ENCODE measurements around the gene SLC35B3. TPM values are rescaled to one million over a fixed set of nuclear protein-coding genes. Genes with fewer than 3 reads are reported as not detected.
"Not testable (repeated sequence)": the region's sequence is repeated elsewhere in the genome, so short reads cannot be mapped to it uniquely, and the experiment has no call there.

The SLC35B3 gene
- total and polyA plus RNA-seq, 8 donors: 2.9 to 27.2 (median 16.3) TPM

DNA sequence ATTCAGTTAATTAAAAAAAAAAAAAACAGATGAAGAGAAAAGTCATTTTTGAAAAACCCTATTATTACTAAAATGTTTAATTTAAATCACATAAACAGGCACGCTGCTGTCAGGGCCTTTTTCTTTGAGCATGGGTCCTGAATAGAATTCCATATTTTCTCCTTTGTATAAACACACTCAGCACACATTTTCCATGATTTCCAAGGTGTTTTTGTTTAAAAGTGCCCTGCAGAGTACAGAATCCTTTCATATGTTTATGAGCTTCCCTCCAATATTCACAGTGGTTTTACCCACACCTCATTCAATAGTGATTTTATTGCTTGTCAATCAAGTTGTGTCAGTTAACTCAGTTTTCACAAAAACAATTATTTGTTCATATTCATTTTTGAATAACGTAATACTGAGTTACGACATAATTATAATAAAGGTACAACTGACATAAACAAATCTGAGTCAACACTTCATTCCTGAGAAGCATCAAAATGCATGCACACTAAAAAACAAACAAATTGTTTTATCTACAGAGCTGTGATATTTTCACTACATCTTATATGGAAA is 15.2 kb downstream of the SLC35B3 start:
- peaks cover 12 to 84% (median 75%) of the 10 kb centered on the region in 4 donors for H3K36me3 ChIP-seq
- WGBS, 5 donors: 88 to 96% (median 94%) methylated on average over 3 of the region's 3 CpGs

DNA sequence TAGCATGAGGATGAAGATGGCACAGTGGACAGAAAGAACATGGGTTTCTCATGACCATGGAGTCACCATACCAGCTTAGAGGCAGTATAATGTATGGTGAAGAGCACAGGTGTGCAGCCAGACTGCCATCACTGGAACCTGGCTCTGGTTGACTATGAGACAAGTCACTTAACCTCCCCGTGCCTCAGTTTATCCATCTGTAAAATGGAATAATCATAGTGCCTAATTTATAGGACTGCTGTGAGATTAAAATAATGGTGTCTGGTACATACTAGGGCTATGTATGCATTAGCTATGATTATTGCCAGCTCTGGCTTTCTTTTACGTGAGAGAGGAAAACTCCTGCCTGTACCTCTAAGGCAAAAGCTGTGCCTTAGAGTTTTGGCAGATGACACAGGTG is 19.4 kb downstream of the SLC35B3 start:
- intact Hi-C loops (cut with DNase I; ENCODE audit: low total_unique reads): no loop called here
- no peaks in the 10 kb centered on the region for H3K4me1 ChIP-seq
- 96 to 100% (median 100%) methylated on average over 2 of the region's 2 CpGs for WGBS, 5 donors
- H3K27me3 ChIP-seq: no peaks in the 10 kb centered on the region
- H3K36me3 ChIP-seq: peaks cover 28 to 96% (median 85%) of the 10 kb centered on the region in 4 donors
- H3K27ac ChIP-seq: no peak overlapping the region
- H3K4me3 ChIP-seq: no peak overlapping the region
- no peaks in the 10 kb centered on the region for H3K9me3 ChIP-seq
- no peak for DNase-seq
- TF ChIP-seq EP300 (IDR thresholded peaks at IDR 0.05) (no peak), POLR2AphosphoS5 (IDR thresholded peaks at IDR 0.05) (no peak), POLR2A (IDR thresholded peaks at IDR 0.05) (no peak)
- TF ChIP-seq, protein P1, sequence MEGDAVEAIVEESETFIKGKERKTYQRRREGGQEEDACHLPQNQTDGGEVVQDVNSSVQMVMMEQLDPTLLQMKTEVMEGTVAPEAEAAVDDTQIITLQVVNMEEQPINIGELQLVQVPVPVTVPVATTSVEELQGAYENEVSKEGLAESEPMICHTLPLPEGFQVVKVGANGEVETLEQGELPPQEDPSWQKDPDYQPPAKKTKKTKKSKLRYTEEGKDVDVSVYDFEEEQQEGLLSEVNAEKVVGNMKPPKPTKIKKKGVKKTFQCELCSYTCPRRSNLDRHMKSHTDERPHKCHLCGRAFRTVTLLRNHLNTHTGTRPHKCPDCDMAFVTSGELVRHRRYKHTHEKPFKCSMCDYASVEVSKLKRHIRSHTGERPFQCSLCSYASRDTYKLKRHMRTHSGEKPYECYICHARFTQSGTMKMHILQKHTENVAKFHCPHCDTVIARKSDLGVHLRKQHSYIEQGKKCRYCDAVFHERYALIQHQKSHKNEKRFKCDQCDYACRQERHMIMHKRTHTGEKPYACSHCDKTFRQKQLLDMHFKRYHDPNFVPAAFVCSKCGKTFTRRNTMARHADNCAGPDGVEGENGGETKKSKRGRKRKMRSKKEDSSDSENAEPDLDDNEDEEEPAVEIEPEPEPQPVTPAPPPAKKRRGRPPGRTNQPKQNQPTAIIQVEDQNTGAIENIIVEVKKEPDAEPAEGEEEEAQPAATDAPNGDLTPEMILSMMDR (IDR thresholded peaks at IDR 0.05): no peak

More for the DNA sequence above, 15.2 kb downstream of the SLC35B3 start:
- Histone ChIP-seq H3K27ac (no peak overlapping the region), H3K4me3 (no peak overlapping the region), H3K27me3 (no peaks in the 10 kb centered on the region), H3K4me1 (no peaks in the 10 kb centered on the region), H3K9me3 (no peaks in the 10 kb centered on the region)
- DNase-seq: no peak
- TF ChIP-seq EP300 (IDR thresholded peaks at IDR 0.05): no peak
- TF ChIP-seq, protein P1 (IDR thresholded peaks at IDR 0.05): no peak
- no peak for TF ChIP-seq POLR2AphosphoS5 (IDR thresholded peaks at IDR 0.05)
- TF ChIP-seq POLR2A (IDR thresholded peaks at IDR 0.05): no peak
- intact Hi-C loops (cut with DNase I; ENCODE audit: low total_unique reads): no loop called here

DNA sequence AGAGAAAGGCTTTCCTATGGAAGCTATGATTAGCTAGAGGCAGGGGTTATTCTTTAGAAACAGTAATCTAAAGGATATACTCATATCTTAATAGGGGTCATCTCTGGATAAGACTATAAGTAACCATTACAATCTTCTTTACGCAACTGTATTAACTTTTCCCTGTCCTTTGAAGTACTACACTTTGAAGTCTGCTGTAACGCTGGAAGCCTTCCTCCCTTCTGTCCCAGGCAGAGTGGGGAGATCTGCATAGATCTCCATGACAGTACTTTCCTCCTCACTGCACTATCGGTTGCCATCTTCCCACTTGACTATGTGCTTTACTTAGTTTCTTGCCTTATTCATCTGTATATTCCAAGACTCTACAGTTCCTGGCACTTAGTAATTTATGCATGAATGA is 20.1 kb downstream of the SLC35B3 start:
- intact Hi-C loops (cut with DNase I; ENCODE audit: low total_unique reads): no loop called here
- Histone ChIP-seq H3K27ac (no peak overlapping the region), H3K9me3 (no peaks in the 10 kb centered on the region), H3K4me1 (no peaks in the 10 kb centered on the region), H3K36me3 (peaks cover 31 to 97% (median 86%) of the 10 kb centered on the region in 4 donors), H3K4me3 (no peak overlapping the region), H3K27me3 (no peaks in the 10 kb centered on the region)
- WGBS, 5 donors: 85 to 95% (median 94%) methylated on average over 3 of the region's 3 CpGs
- DNase-seq: no peak
- TF ChIP-seq, protein P1 (IDR thresholded peaks at IDR 0.05): no peak
- TF ChIP-seq POLR2AphosphoS5 (IDR thresholded peaks at IDR 0.05): no peak
- no peak for TF ChIP-seq EP300 (IDR thresholded peaks at IDR 0.05)
- TF ChIP-seq POLR2A (IDR thresholded peaks at IDR 0.05): no peak

DNA sequence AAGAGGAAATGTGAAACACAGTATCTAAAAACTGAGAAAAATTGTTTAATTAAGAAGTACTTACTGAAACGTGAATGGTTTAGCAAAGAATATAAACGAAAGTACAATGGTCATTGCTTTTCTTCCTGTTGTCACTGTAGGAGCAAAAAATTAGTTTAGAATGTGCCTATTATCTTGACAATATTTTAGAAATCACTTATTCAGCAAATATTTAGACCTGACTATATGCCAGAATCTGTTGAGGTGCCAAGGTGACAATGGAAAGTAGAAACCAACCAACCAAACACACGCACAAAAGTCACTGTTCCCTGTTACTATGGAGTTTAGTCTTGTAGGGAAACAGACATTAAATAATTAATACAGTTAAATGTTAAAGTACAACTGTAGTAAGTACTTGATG is 20.5 kb downstream of the SLC35B3 start:
- Histone ChIP-seq H3K9me3 (no peaks in the 10 kb centered on the region), H3K4me3 (no peak overlapping the region), H3K36me3 (peaks cover 31 to 97% (median 86%) of the 10 kb centered on the region in 4 donors), H3K27me3 (no peaks in the 10 kb centered on the region), H3K27ac (no peak overlapping the region), H3K4me1 (no peaks in the 10 kb centered on the region)
- 78 to 92% (median 87%) methylated on average over 3 of the region's 3 CpGs for WGBS, 5 donors
- no peak for DNase-seq
- intact Hi-C loops (cut with DNase I; ENCODE audit: low total_unique reads): no loop called here
- TF ChIP-seq POLR2A (IDR thresholded peaks at IDR 0.05) (no peak), EP300 (IDR thresholded peaks at IDR 0.05) (no peak), POLR2AphosphoS5 (IDR thresholded peaks at IDR 0.05) (no peak)
- TF ChIP-seq, protein P1 (IDR thresholded peaks at IDR 0.05): no peak

DNA sequence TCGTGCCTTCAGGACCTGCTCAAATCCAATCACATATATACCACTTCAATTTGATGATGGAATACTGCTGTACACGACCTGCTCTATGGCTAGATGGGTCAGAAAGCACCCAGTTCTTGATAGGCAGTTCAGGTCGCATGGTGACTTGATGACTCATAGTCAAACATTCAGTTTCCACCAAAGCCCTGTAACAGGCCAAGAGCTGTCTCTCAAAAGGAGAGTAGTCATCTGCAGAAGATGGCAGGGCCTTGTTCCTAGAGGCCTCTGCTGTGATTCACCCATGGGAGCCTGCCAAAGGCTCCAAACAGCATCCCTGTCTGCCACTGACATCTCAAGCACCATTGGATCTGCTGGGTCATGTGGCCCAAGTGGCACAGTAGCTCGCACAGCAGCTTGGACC is 29.4 kb downstream of the SLC35B3 start:
- H3K9me3 ChIP-seq; intact Hi-C loops (cut with DNase I; ENCODE audit: low total_unique reads): not testable (repeated sequence)
- WGBS, 5 donors: 77 to 86% (median 82%) methylated on average over 4 of the region's 4 CpGs

More for the DNA sequence above, 29.4 kb downstream of the SLC35B3 start:
- peaks cover 3 to 40% (median 23%) of the 10 kb centered on the region in 4 donors for H3K36me3 ChIP-seq
- H3K4me1 ChIP-seq, H3K27ac ChIP-seq, H3K27me3 ChIP-seq, DNase-seq, H3K4me3 ChIP-seq: not testable (repeated sequence)
